COLO668 (cell line): ENCODE results near the gene CNTNAP4.

ENCODE experiments used
- DNase-seq: peaks from one replicate; lab custom pipeline; 2025; ENCODE audit not compliant: unreplicated experiment; lab: John Stamatoyannopoulos, UW

The CNTNAP4 gene

DNA sequence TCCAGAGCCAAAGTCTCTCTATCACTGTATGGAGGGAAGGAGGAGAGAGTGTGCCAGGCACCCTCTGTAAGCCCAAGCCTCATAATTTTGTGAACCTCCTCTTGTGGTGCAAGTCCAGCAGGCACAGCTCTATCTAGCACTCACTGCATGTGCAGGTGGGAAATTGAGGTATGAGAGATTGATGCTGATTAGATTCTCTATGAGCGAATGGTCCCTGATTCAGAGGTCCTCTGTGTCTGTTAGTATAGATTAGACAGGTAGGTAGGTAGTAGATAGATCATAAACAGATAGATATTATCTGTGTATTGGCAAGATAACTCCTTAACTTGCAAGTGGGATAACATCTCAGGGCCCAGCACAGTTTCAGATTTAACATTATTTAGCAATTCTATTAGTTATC lies 209.5 kb downstream of the CNTNAP4 start:
- DNase-seq = no peak

DNA sequence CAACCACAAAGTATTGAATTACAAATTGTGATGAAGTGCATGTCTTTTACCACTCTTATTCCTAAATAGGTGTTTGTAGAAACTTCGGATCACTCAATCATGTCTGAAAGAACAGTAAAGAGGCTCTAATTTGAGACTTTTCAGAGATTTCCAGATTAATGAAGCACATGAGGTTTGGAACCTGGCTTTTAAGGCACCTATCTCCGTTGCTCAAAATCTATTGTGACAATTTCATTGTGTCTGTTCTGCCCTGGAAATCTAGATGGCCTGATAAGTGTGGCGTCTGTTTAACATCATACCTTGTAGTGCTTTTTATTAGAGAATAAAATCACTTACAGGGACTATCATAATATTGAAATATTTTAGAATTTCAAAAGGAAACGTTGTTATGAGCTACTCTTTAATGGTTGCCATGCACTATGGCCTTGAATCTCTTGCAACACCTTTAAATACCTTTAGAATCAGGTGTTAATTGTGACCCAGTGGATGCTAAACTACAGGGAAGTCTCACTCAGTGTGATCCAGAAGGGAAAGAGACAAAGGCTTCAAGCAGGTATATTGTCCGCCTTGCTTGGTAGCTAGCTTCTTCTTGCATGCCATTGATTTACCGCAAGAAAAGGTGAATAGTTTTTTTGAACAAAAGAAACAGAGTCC lies 210.3 kb downstream of the CNTNAP4 start:
- DNase-seq = no peak

DNA sequence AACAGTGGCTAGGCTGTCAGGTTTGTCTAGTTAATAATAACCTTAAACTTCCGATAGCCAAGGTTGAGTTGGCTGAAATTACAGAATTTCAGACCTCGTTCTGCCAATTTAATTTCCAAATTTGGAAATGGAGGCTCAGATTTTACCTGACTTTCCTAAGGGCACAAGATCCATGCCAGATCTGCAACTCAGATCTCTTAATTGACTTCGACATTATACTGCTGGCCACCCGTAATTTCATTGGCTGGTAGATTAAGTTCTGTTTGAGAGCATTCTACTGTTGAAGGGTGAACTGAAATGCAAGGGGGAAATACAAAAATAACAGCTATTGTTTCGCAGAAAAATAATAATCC lies 210.8 kb downstream of the CNTNAP4 start:
- DNase-seq = no peak

DNA sequence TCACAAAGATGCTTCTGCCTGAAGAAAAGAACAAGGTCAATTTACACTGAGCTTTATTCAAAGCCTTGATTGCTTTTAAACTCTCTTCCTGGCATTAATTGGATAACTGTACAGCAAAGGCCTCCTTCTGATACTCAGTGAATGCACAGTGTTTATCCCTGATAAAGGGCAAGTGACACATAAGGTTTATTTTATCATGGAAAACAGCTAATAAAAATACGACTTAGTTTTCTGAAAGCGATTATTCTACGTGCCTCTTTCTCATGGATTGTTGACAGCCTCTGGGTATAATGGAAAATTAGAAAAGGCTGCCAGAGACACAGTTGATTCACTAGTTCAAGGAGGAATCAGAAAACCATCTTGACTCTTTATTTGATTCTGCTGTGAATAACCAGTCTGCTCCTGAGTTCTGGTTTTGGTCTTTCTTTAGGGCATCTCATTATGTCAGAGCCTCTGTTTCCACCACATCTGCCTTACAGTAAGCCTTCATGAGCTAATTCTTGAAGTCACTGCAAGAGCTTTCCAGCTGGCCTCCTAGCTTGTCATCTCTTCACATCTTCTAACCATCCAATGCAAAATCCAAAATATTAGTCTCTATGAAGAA lies 212.9 kb downstream of the CNTNAP4 start:
- no peak for DNase-seq

DNA sequence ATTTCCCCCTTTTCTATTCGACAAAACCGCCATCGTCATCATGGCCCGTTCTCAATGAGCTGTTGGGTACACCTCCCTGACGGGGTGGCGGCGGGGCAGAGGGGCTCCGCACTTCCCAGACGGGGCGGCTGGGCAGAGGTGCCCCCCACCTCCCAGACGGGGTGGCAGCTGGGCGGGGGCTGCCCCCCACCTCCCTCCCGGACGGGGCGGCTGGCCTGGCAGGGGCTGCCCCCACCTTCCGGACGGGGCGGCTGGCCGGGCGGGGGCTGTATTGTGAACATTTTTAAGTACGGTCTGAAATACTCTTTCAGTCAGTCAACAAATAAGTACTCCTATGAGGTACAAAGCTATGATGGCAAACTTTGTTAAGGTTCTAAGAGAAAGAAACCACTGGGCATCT lies 222.8 kb downstream of the CNTNAP4 start:
- DNase-seq = no peak

DNA sequence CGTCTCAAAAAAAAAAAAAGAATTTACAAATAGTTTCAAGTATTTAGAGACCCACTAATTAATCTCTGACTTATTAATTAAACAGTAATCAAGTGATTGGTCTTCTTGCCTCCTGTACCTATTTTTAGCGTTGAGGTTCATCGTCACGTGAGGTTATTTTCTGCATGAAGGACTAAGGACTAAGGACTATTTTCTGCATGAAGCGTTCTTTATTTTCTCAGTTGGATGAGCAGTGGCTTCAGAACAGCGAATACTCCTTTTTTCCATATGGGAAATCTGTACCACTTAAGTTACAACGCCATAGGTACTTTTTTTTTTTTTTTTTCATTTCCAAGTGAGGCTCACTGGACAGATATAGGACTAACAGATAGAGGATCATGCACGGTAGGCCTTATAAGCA lies 224.9 kb downstream of the CNTNAP4 start:
- DNase-seq = no peak

DNA sequence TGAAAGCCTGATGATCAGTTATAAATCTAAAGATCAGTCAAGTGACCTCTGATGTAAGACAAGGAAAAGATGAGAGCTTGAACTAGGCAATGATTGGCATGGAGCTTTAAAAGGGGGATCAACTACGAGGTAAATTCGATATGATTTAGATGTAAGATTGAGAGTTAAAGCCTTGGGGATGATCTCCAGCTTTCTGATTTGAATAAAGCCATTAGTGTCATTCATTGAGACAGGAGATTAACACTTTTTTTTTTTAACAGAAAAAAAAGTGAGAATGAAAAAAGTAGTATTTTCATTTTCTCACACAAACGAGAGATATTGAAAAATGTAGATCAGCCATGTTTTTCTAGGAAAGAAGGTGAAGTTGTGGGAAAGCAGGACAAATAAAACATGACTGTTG lies 225.4 kb downstream of the CNTNAP4 start:
- no peak for DNase-seq

DNA sequence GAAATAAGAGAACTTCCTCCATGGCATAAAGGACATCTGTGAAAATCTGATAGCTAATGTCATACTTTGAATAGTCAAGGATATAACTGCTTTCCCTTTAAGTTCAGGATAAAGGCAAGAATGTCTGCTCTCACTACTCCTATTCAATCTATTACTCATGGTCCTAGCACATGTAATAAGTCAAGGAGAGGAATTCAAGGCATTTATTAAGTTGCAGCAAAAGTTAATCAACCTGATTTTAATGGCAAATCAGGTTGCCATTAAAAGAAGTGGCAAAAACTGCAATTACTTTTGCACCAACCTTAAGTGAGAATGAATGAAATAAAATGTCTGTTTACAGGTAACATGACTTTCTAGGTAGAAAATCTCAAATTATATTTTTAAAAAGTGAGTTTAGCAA lies 225.9 kb downstream of the CNTNAP4 start:
- no peak for DNase-seq

DNA sequence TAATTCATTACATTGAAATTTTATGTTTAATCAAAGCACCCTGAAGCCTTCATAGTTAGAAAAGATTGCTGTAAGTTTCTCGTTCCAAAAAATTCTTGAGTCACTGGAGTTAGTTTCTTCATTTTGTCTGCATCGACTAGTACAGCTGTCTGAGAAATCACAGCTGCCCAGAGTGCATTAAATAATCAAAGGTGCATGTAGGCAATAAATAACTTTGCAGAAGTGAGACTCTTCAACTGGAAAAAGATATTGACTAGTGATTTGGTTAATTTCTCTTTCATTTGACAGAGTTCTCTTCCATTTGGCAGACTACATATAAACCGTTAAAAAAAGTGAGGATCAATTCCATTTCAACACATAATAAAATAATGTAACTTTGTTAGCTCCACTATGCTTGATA lies 234.0 kb downstream of the CNTNAP4 start:
- DNase-seq = no peak

DNA sequence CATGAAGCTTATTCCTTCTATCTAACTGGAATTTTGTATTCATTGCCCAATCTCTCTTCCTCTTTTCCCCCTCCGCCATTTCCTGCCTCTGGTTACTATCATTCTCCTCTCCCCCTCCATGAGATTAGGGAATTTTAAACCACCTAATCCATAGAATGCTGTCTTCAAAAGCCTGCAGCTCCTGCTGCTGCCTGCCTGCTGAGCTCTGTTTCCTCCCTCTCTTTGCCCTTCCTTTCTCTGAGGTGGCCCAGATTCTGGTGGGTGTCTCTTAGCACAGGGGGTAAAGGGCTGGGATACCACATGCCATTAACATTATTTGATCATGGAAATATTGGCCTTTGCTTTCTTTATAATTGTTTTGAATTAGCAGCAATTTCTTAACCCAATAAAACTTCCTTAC lies 241.6 kb downstream of the CNTNAP4 start:
- no peak for DNase-seq

DNA sequence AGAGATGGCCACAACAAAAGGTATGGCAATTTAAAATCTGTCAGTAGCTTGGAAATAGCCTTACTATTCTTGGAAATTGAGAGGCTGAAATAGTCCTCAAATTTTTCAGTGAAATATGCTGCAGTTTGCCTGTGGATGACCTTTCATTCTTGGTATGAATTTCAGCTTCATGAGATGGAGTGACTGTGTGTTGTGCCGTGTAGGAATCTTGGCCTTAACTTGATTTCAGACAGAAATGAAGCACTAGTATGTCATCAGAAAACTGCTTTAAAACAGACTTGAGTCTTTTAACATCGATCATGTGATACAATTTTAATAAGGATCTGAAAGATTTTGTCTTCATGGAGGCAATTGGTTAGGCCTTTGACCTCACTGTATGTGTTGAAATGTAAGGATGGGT lies 247.2 kb downstream of the CNTNAP4 start:
- DNase-seq = no peak

DNA sequence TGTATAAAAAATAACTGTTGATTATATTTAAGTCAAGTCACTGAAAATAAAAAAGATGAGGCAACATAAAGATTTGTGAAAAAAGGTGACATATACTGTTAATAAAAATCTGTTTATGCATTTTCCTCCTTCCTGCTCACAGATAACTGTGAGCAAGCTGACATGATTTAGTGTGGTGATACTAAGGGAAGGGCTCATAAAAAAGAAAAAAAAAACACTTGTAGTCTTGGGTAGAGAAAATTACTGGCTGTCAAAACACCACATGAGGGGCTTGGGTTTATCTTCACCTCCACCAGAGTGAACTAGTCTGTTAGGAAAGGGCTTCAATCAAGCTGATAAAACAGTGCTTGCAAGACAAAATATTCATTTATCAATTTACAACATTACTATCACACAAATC lies 247.6 kb downstream of the CNTNAP4 start:
- no peak for DNase-seq

DNA sequence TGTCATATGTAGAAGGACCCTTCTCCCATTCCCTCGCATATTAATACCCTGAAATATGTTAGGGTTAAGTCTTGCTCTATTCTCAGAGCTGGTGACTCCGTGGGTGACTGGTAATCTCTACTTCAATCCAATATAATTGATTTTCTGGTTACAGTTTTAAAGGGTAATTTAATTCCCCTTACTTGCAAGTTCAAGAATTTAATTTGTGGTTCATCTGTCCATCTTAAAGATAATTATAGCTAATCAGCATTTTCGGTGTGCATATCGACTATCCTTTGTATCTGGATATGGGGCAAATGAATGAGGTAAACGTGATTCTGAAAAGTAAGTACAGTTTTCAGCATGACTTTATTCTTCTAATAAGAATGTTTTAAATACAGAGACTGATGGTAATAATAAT lies 250.0 kb downstream of the CNTNAP4 start:
- no peak for DNase-seq

DNA sequence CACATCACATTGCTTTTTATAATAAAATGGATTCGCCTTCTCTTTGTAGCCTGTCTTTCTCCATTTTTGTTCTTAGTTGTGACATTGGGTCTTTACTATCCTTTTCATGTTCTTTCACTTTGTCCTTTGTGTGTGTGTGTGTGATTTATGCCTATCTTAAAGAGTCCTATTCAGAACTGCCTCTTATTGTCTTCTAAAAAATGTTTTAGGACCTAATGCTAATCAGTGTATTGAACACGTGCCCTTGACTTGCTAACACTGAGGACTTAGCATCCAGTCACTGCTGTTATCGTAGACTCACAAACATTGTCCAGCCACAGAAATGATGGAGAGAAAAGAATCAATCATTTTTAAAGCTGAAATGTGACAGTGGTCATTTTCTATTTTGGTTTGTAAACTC lies 251.9 kb downstream of the CNTNAP4 start:
- no peak for DNase-seq

DNA sequence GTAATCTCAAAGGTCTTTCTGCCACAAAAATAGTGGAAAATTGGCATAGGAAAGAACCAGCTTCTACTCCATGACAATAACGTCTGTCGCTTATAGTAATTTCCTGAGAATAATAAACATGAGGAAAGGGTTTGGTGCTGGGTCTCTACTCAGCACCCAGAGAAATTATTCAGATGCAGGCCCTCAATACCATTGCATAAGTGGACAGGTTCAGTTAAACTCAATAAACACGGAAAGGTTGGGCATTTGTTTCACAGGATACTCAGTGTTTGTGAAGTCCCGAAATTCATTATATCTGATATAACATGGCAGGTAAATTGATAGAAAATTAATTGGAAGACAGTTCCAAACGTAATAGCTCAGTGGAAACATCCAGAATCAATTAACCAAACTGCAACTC lies 254.0 kb downstream of the CNTNAP4 start:
- DNase-seq = no peak

DNA sequence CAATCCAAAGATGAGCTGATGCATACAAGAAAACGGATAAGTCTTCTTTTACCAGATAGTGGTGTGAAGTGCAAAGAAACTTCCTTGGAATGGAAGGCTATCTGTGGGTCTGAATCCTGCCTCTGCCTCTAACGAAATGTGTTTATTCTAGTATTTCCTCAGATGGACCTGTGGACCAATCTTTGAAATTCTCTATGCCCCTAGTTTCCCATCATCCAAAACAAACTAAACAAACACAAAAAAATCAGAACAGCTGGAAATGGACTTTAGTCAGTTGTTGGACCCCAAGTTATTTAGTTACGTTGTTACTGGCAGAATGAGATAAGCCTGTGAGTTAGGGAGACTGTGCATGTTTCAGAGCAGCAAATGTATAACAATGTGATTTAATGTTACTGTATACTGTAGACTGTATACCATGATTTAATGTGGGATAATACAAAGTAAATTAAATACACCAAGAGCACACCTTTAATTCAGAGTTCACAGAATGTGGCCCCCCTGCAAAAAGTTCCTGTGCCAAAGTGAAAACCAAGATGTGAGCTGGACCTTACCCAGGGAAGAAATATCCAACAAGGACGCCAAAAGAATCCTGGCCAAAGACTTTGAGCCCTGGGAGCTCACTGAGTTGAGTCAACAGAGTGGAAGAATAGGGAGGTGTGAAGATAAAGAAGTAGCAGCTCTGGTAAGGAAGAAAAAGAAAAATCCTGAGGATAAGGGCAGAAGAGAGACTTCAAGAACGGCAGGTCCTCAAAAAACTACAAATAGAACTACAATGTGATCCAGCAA lies 255.2 kb downstream of the CNTNAP4 start:
- DNase-seq = no peak

DNA sequence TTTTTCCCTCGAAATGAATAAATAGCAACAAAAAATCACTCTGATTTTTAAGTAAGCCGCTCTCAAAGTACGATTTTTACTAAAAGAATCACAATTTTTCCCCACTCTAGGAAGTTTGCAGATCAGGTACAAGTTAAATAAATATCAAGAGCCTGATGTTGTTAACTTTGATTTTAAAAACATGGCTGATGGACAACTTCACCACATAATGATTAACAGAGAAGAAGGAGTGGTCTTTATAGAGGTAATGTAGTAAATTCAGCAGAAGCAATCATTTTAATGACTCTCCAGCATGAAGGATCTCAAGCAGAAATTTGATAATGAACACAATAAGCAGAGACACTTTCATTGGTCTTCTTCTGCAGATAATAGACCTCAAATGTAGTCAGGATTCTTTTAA lies 262.4 kb downstream of the CNTNAP4 start:
- no peak for DNase-seq

DNA sequence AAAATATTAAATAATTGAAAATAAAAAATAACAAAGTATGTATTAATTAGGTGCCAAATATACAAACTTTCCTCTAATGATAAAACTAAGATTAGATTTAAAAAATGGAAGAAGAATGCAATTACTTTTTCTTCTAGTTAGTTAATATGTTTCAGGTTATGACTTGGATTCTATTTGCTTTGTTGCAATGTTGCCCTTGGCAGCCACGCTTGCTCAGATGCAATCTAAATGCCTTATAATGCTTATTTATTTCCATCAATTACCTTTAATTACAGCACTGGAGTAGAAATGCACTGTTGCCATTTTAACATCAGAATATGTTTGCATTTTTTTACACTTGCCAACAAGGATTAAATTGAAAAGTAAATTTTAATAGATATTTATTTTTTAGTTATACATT lies 263.9 kb downstream of the CNTNAP4 start:
- DNase-seq = no peak

DNA sequence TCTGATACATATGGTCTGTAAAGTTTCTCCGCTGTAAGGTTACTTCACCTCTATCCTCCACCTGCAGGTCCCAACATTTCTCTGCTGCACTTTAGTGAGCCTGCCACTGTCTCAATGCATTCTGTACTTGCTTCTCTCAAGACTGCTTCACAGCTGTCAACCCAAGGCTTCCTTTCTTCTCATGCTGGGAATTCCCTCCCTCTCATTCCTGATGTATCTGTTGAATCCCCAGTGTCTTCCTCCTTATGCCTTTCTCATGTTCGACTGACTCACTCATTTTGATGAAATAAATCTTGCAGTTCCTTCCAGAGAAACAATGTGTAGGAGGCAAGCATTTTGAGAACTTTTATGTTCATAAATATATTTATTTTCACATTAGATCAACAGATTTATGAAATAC lies 288.3 kb downstream of the CNTNAP4 start:
- no peak for DNase-seq

DNA sequence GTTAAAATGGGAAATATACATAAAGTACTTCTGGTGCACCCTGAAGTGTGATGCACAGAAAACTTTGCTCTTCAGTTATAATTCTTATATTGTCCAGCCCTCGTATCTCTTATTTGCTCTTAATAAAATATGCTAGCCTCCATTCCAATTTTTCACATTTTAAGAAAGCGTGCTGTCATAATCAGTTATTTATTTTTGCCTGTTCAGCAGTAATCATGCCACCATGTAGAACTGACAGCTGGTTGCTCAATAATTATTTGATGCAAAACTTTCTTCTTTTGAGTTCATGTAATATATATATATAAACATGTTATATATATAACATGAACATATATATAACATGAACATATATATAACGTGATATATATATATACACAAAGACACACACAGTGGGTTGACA lies 294.6 kb downstream of the CNTNAP4 start:
- DNase-seq = no peak

DNA sequence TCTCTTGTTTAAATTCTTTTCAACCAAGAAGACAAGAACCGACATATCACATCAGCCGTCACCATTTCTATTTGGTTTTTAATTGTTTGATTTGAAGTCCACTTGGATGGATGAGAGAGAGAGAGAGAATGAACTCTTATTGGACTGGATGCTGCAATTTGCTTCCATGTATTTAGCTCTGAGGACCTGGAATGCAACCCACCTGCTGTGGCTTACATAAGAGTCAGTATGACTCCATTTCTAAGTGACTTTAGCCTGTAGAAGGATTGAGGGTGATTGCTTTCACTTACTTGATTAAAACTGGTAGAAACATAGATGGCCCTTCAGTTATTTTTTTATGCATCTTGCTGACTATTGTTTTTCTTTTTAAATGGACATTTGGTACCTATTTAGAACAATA lies 296.1 kb downstream of the CNTNAP4 start:
- DNase-seq = no peak

DNA sequence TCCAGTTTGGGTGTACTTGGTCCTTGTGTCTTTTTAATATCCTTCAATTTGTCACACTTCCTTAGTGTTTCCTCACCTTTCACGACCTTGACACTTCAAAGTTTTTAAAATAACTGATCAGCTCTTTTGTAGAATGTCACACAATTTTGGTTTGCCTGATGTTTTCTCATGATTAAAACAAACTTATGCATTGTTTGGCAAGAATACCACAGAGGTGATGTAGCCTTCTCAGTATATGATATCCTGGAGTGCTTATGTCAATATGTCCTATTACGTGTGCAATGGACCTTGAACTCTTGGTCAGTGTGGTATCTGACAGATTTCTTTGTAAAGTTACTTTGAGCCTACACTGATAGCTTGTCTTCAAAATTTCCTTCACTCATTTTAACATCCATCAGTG lies 297.4 kb downstream of the CNTNAP4 start:
- peak; percentile 5 for DNase-seq

DNA sequence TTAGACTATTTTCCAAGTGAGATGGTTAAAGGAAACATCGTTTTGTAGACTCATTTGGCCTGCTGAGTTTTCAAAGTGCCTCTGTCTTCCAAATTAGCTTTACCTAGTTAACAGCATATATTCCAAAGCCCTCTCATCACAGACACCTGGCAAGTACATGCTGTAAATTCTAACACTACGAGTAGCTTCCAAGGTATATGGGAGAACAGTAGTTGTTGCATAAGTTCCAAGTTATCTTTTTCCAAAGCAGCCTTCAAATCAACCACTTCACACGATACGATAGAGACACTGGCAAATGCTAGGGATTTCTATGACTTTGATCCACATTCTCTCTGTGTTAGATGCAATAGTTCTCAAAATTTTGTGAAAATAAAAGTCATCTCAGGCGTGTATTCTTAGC lies 299.3 kb downstream of the CNTNAP4 start:
- DNase-seq = no peak
